GM21515 (cell line): ENCODE measurements around the gene PHF14.
A peak's percentile ranks its signal among the peaks of the same experiment; 100 is the strongest.
"Not testable (repeated sequence)": the region's sequence is repeated elsewhere in the genome, so short reads cannot be mapped to it uniquely, and the experiment has no call there.

ENCODE experiments used
- ATAC-seq: cut with Tn5 transposase; IDR thresholded peaks from one replicate; pipeline ENCODE4 v1.9.1; 2021; ENCODE audit not compliant: unreplicated experiment

The PHF14 gene, protein sequence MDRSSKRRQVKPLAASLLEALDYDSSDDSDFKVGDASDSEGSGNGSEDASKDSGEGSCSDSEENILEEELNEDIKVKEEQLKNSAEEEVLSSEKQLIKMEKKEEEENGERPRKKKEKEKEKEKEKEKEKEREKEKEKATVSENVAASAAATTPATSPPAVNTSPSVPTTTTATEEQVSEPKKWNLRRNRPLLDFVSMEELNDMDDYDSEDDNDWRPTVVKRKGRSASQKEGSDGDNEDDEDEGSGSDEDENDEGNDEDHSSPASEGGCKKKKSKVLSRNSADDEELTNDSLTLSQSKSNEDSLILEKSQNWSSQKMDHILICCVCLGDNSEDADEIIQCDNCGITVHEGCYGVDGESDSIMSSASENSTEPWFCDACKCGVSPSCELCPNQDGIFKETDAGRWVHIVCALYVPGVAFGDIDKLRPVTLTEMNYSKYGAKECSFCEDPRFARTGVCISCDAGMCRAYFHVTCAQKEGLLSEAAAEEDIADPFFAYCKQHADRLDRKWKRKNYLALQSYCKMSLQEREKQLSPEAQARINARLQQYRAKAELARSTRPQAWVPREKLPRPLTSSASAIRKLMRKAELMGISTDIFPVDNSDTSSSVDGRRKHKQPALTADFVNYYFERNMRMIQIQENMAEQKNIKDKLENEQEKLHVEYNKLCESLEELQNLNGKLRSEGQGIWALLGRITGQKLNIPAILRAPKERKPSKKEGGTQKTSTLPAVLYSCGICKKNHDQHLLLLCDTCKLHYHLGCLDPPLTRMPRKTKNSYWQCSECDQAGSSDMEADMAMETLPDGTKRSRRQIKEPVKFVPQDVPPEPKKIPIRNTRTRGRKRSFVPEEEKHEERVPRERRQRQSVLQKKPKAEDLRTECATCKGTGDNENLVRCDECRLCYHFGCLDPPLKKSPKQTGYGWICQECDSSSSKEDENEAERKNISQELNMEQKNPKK

GRCh38 chr7:10973061-10973941, at the start of gene PHF14:
Gene PHF14, plus strand, starts transcription at chr7:10973872. Its CDS starts 452 bp downstream, at chr7:10974324.
- ATAC-seq: peak; percentile 98

- no peak for ATAC-seq
Observed at GRCh38 chr7:10924370-10924769, 49.3 kb upstream of the PHF14 start.

DNA sequence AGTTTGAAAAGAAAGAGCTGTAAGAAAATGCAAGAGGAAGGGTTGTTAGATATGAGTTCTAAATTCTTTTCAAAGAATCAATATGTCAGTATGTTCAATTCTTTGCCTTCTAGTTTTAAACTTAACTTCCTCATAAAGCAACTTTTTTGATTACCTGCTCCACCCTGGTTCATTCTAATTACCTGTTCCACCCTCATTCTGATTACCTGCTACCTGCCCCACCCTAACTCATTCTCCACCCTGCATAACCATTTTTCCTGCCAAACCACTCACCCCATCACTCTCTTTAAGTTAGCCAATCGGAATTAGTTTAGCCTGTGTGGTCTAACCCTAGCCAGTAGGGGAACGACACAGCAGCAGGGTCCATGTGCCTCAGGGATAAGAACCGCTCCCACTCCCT, 45.5 kb upstream of the PHF14 start:
- not testable (repeated sequence) for ATAC-seq

DNA sequence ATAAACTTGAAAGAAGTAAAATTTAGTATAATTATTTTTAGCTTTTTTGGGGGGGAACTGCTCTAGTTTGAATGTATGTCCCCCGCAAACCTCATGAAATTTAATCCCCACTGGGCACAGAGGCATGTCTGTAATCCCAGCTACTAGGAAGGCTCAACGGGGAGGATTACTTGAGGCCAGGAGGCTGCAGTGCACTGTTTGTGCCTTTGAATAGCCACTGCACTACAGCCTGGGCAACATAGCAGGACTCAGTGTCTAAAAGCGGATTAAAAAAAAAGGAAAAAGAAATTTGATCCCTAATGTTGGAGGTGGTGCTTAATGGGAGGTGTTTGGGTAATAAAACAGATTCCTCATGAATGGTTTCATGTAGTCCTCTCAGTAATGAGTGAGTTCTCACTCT, 43.1 kb upstream of the PHF14 start:
- ATAC-seq: no peak

- no peak for ATAC-seq
Observed at GRCh38 chr7:10931161-10931560, 42.5 kb upstream of the PHF14 start.

DNA sequence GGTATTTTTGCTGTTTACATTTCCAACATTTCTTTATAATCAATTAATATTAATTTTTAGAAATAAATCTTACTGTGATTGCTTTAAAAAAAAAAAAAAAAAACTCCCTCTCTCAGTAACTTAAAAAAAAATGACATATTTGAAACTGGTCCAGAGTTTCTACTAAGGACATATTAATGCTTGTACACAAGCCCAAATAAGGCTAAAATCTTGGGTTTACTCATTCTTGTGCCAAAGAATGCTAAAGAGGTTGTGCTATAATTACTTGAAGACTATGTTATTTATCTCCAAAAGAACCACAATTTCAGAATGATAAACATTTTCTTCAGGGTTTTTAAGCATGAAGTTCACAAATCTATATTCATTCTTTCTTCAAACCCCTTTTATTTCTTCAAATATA, 39.4 kb upstream of the PHF14 start:
- ATAC-seq: no peak

- peak; percentile 3 for ATAC-seq
Observed at GRCh38 chr7:10939237-10939910, 34.3 kb upstream of the PHF14 start.

DNA sequence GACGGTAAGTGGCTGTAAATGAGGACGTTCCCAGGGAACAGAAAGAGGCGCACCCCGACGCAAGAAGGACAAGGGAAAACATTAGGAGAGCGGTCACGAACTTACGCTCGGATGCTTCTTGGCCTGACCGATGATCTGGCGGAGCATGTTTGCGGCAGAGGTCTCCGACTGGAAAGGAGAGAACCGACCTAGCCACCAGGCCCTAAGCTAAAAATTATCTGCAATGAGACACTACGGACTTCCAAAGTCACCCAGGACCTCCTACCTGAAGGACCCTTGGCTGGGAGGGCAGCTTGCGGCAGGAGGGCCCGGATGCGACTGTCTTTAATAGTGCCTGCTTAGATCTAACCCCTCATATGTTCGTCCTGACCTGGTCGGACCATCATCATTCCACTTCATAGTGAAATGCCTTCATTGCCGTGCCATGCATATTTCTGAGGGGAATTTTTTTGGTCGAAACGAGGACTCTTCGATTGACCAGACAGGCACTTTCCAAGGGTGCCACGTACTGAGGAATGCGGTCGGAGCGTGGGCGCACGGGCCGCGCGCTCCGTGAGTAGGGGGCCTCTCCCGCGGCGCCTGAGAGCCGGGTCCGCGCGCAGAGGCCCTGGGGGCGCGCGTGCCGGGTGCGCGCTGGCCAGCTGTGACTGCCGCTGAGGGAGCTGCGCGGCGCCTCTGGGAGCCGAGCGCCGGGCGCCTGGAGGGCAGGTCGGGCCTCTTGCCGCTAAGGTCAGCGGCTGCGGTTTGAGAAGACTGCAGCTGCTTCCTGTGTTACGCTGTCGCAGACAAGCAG, 33.6 kb upstream of the PHF14 start:
- peak; percentile 93 for ATAC-seq

- no peak for ATAC-seq
Observed at GRCh38 chr7:10940704-10941355, 32.8 kb upstream of the PHF14 start.

- no peak for ATAC-seq
Observed at GRCh38 chr7:10950494-10950893, 23.2 kb upstream of the PHF14 start.

DNA sequence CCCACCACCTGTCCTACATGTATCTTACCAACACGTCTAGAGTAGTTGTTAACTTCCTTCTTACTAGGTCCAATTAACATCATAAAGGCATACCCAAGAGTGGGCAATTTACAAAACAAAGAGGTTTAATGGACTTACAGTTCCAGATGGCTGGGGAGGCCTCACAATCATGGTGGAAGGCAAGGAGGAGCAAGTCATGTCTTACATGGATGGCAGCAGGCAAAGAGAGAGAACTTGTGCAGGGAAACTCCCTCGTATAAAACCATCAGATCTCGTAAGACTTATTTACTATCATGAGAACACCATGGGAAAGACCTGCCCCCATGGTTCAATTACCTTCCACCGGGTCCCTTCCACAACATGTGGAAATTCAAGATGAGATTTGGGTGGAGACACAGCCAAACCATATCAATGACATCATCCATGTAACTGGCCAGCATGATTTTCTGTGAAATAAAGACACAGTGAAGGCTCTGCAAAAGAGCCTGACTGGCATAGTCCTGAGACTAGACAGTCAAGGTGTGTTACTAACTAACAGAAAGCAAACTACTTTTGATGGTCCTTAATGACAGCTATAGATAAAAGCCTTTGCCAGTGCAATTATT, 22.6 kb upstream of the PHF14 start:
- ATAC-seq: not testable (repeated sequence)

GRCh38 chr7:10952588-10952987, 21.1 kb upstream of the PHF14 start:
- ATAC-seq: no peak

GRCh38 chr7:10953078-10953750, 20.5 kb upstream of the PHF14 start:
- ATAC-seq: not testable (repeated sequence)

GRCh38 chr7:10956528-10956927, 17.1 kb upstream of the PHF14 start:
- no peak for ATAC-seq

DNA sequence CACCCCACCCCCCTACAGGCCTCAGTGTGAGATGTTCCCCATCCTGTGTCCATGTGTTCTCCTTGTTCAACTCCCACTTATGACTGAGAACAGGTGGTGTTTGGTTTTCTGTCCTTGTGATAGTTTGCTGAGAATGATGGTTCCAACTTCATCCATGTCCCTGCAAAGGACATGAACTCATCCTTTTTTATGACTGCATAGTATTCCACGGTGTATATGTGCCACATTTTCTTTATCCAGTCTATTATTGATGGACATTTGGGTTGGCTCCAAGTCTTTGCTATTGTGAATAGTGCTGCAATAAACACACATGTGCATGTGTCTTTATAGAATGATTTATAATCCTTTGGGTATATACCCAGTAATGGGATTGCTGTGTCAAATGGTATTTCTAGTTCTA, 13.4 kb upstream of the PHF14 start:
- ATAC-seq: not testable (repeated sequence)

DNA sequence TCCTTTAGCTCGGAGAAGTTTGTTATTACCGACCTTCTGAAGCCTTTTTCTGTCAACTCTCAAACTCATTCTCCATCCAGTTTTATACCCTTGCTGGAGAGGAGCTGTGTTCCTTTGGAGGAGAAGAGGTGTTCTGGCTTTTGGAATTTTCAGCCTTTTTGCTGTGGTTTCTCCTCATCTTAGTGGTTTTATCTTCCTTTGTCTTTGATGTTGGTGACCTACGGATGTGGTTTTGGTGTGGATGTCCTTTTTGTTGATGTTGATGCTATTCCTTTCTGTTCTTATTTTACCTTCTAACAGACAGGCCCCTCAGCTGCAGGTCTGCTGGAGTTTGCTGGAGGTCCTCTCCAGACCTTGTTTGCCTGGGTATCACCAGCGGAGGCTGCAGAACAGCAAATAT, 8.7 kb upstream of the PHF14 start:
- not testable (repeated sequence) for ATAC-seq

DNA sequence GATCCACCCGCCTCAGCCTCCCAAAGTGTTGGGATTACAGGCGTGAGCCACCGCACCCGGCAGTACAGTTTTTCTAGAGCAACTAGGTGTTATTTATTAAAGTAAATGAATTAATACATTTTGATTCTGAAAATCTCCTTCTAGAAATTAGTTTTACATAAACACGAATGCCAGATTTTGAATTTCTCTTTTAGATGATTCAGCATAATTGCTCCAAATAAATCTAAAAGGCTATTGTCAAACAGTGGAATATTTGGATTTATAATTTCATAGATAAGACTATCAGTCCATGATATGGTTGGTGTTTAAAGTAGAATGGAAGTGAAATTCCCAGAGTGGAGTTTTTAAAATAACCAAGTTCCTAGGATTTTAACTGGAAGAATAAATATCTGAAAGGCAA, 1.5 kb upstream of the PHF14 start:
- ATAC-seq: no peak
